DOHH2 (cell line): ENCODE data around the gene TM6SF1.

Experiments used
- EZH2phosphoT487 ChIP-seq: fragments of 200-600 bp; sonication (generic); IDR thresholded peaks from 2 replicates; pipeline ENCODE4 v1.6.1; 2017; ENCODE audit warnings: borderline replicate concordance, mild to moderate bottlenecking, antibody characterized with exemption, low read length, moderate library complexity, mixed read lengths
- TF ChIP-seq, protein P1 (sequence below): fragments of 200-600 bp; sonication (generic); IDR thresholded peaks from one replicate; pipeline ENCODE4 v1.5.1; 2014; ENCODE audit warnings: antibody characterized with exemption, mild to moderate bottlenecking, low read depth, low read length; ENCODE audit not compliant: poor library complexity, severe bottlenecking

DNA sequence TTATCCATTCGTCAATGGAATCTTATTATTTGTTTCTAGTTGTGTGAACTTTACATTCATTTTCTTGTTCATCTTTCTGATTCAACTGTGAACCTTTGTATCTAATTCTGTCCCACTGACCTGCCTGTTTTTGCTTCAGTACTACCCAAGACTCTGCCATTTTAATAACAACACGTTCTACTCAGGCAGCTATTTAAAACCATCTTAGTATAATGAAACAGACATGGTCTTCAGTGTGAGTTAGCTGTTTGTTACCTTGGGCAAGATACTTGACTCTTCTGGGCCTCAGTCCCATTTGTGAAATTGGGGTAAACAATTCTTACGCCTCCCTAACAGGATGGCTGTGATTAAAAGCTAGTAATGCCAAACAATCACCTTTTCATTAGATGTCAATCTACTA lies 42.0 kb upstream of the TM6SF1 start:
- TF ChIP-seq, protein P1, sequence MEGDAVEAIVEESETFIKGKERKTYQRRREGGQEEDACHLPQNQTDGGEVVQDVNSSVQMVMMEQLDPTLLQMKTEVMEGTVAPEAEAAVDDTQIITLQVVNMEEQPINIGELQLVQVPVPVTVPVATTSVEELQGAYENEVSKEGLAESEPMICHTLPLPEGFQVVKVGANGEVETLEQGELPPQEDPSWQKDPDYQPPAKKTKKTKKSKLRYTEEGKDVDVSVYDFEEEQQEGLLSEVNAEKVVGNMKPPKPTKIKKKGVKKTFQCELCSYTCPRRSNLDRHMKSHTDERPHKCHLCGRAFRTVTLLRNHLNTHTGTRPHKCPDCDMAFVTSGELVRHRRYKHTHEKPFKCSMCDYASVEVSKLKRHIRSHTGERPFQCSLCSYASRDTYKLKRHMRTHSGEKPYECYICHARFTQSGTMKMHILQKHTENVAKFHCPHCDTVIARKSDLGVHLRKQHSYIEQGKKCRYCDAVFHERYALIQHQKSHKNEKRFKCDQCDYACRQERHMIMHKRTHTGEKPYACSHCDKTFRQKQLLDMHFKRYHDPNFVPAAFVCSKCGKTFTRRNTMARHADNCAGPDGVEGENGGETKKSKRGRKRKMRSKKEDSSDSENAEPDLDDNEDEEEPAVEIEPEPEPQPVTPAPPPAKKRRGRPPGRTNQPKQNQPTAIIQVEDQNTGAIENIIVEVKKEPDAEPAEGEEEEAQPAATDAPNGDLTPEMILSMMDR = no peak
- TF ChIP-seq EZH2phosphoT487 = no peak
